Psoas muscle (tissue), 8 donors: Measurements from ENCODE around the gene TTC24. TPM values are rescaled to one million over a fixed set of nuclear protein-coding genes. Genes with fewer than 3 reads are reported as not detected.

Source experiments
- ATAC-seq, 4 donors: fragments of 200-7000 bp; cut with Tn5 transposase; one replicate each; pipeline ENCODE4 v1.9.1; 2020; ENCODE audit warnings: moderate library complexity in 3 of 4, mild to moderate bottlenecking in 2 of 4
- DNase-seq, 2 donors: peaks; one replicate each; pipeline ENCODE4 v3.0.0-alpha.2; 2020
- H3K27ac ChIP-seq: fragments of 200-600 bp; one replicate; pipeline ENCODE4 v1.8.0; 2022
- H3K27me3 ChIP-seq, 3 donors: fragments of 200-600 bp in 1 of 3; one replicate each; pipeline versions ENCODE4 v1.6.1 to v1.8.0; 2013 to 2022; ENCODE audit warnings: low read length in 2 of 3, mild to moderate bottlenecking in 2 of 3, moderate library complexity in 1 of 3; ENCODE audit not compliant: insufficient read depth in 3 of 3
- H3K36me3 ChIP-seq, 2 donors: fragments of 200-600 bp in 1 of 2; one replicate each; pipeline versions ENCODE4 v1.6.1 to v1.8.0; 2013 to 2022; ENCODE audit warnings: low read depth in 1 of 2, mild to moderate bottlenecking in 1 of 2, moderate library complexity in 1 of 2; ENCODE audit not compliant: insufficient read depth in 1 of 2
- H3K4me1 ChIP-seq: fragments of 200-600 bp; one replicate; pipeline ENCODE4 v1.8.0; 2022
- H3K4me3 ChIP-seq: fragments of 200-600 bp; one replicate; pipeline ENCODE4 v1.8.0; 2022; ENCODE audit warnings: mild to moderate bottlenecking
- H3K9me3 ChIP-seq: fragments of 200-600 bp; one replicate; pipeline ENCODE4 v1.8.0; 2022
- CTCF ChIP-seq: fragments of 200-600 bp; IDR thresholded peaks from one replicate; pipeline ENCODE4 v1.8.0; 2022; ENCODE audit warnings: antibody characterized with exemption
- WGBS, 3 donors: extraction: QIAGEN DNeasy Blood & Tissue Kit; methylation state at CpG; one replicate each; pipeline versions ENCODE4 v1.1.6 to v1.1.7; 2013; 5-methylcytosine and 5-hydroxymethylcytosine counted together
- intact Hi-C, 2 donors: fragments of 100-400 bp; cut with DNase I; formaldehyde crosslinking; loops; one replicate each; pipeline versions ENCODE4 v1.11.0 to v1.14.2; 2022
- polyA plus RNA-seq, 3 donors: library from polyadenylated mRNA; stranded (reverse); fragments of 200-250 nt; gene quantifications; one replicate each; pipeline ENCODE4 v1.2.3, GENCODE V29; 2013
- total RNA-seq, 4 donors: library from RNA; stranded (reverse); fragmentation: NEBNext Ultra II Directional in 2 of 4; extraction: Animal tissue kit (Norgen Biotek cat#: 25700) in 2 of 4; gene quantifications; one replicate each; pipeline versions ENCODE4 v1.2.1 to v1.2.4, GENCODE V29; 2021 to 2023
- donor health status: healthy with polysubstance abuse.
- donor health status: DM: no; HTN: no; CAD: no; lungs with moderate emphysema.
- donor health status: Bipolar disorder and iron deficiency.
- donor health status: healthy.
- donor health status: DM: yes; HTN: yes; CAD: no.
- donor health status: DM: no; HTN: no; CAD: no.
- donor health status: DM: no; HTN: no; CAD: no.
- donor health status: DM: yes; HTN: yes; CAD: no.

TTC24 gene
- total and polyA plus RNA-seq, 7 donors, result 0.12 to 0.69 (median 0.13) TPM; not detected in 4

GRCh38 chr1:156599811-156600210, 20.3 kb downstream of the TTC24 start:
- Histone ChIP-seq H3K27ac (no peak overlapping the region), H3K36me3 (peaks cover 11 to 44% of the 10 kb centered on the region in 2 donors), H3K9me3 (no peaks in the 10 kb centered on the region), H3K4me1 (peaks cover 19% of the 10 kb centered on the region), H3K27me3 (no peaks in the 10 kb centered on the region), H3K4me3 (peak overlapping the region; percentile 95)
- TF ChIP-seq CTCF, result no peak
- DNase-seq, result no peak
- WGBS, 3 donors, result 70 to 90% (median 78%) methylated on average over 3 of the region's 3 CpGs
- intact Hi-C loops, result loop anchor here in 1 of 2 donors (5.0 kb wide), 2 partner anchors 88 to 148 kb away; no protein-coding TSS in a partner anchor
- ATAC-seq, result peak; percentile 15 to 41 (median 26)

- TF ChIP-seq CTCF, result no peak
- peak overlapping the region; percentile 92 for H3K27ac ChIP-seq
- intact Hi-C loops, result loop anchor here in 1 of 2 donors (5.0 kb wide), 1 partner anchor 148 kb away; no protein-coding TSS in a partner anchor
- no peak for DNase-seq
- H3K9me3 ChIP-seq, result no peaks in the 10 kb centered on the region
- peak overlapping the region; percentile 95 for H3K4me3 ChIP-seq
- peaks cover 7 to 35% of the 10 kb centered on the region in 2 donors for H3K36me3 ChIP-seq
- ATAC-seq, result peak; percentile 18 to 55 (median 45)
- peaks cover 19% of the 10 kb centered on the region for H3K4me1 ChIP-seq
- no peaks in the 10 kb centered on the region for H3K27me3 ChIP-seq
- WGBS, 3 donors, result 2 to 3% (median 3%) methylated on average over 13 of the region's 13 CpGs
Measured at GRCh38 chr1:156600733-156601121, 21.2 kb downstream of the TTC24 start.

DNA sequence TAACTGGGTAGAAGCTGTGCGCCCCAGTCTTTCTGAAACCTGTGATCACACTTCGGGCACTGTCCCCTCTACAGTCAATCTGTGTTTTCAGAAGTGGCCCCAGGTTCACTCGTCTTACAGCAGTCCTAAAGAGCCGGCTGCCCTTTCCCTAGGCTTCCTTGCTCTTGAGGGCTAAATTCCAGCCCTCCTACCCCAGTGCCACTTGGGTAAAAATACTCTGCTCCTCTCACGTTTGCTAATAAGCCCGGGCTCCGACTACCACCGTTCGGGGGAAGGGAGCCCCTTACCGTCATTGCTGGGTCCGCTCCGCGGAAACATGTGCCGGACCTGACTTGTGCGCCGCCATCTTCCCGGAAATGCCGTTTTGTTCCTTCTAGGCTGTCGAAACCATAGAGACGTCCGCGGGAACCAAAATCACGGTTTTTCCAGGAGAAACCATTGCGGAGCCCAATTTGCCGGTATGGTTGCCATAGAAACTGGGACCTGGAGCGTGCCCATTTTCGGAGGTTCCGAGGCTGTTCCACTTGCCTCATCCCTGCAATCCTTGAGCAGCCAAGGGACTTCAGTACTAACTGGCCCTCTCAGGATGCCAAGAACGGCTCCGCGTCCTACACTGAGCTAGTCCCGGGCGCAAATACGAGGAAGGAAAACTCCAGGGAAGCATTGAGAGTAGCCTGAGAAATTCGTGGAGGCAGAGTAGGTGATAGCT, 21.8 kb downstream of the TTC24 start, which contains the start of gene GPATCH4:
GPATCH4 (minus strand) TSS at position 358 of the 709 bp plus-strand sequence.
- H3K9me3 ChIP-seq, result no peaks in the 10 kb centered on the region
- peaks cover 19% of the 10 kb centered on the region for H3K4me1 ChIP-seq
- ATAC-seq (peak; percentile 82 to 93 (median 86)), DNase-seq (peak; percentile 73 to 81)
- no peak for TF ChIP-seq CTCF
- WGBS, 3 donors, result 0 to 1% (median 0%) methylated on average over 35 of the region's 35 CpGs
- intact Hi-C loops, result loop anchor here in 1 of 2 donors (5.0 kb wide), 1 partner anchor 149 kb away; no protein-coding TSS in a partner anchor
- H3K4me3 ChIP-seq, result peak within 1 kb of the TSS; percentile 95
- peak within 1 kb of the TSS; percentile 92 for H3K27ac ChIP-seq
- H3K27me3 ChIP-seq, result no peaks in the 10 kb centered on the region
- H3K36me3 ChIP-seq, result peaks cover 5 to 29% of the 10 kb centered on the region in 2 donors

- Histone ChIP-seq H3K4me1 (peaks cover 19% of the 10 kb centered on the region), H3K9me3 (no peaks in the 10 kb centered on the region), H3K27me3 (no peaks in the 10 kb centered on the region), H3K4me3 (peak overlapping the region; percentile 95), H3K36me3 (peaks cover 2 to 23% of the 10 kb centered on the region in 2 donors), H3K27ac (peak overlapping the region; percentile 92)
- no peak for TF ChIP-seq CTCF
- WGBS, 3 donors, result 57 to 73% (median 59%) methylated on average over 12 of the region's 12 CpGs
- intact Hi-C loops, result loop anchor here in 1 of 2 donors (5.0 kb wide), 1 partner anchor 150 kb away; no protein-coding TSS in a partner anchor
- DNase-seq, result no peak
- ATAC-seq, result peak in 3 of 4 donors; percentile 3 to 16 (median 12)
Measured at GRCh38 chr1:156601892-156602291, 22.4 kb downstream of the TTC24 start.
